NCI-H2029 (cell line): ENCODE data around the gene RAPGEF6.
"Not testable (repeated sequence)": the region's sequence is repeated elsewhere in the genome, so short reads cannot be mapped to it uniquely, and the experiment has no call there.

ENCODE experiments used
- DNase-seq: peaks from one replicate; lab custom pipeline; 2025; lab: John Stamatoyannopoulos, UW

Gene RAPGEF6

GRCh38 chr5:131495536-131496399, 139.3 kb downstream of the RAPGEF6 start:
- DNase-seq, result no peak

GRCh38 chr5:131491749-131492148, 143.3 kb downstream of the RAPGEF6 start:
- no peak for DNase-seq

- DNase-seq, result no peak
Measured at GRCh38 chr5:131488463-131488862, 146.6 kb downstream of the RAPGEF6 start.

GRCh38 chr5:131487371-131487770, 147.7 kb downstream of the RAPGEF6 start:
- not testable (repeated sequence) for DNase-seq

- DNase-seq, result no peak
Measured at GRCh38 chr5:131482617-131483016, 152.4 kb downstream of the RAPGEF6 start.

- DNase-seq, result no peak
Measured at GRCh38 chr5:131481569-131481968, 153.5 kb downstream of the RAPGEF6 start.

- no peak for DNase-seq
Measured at GRCh38 chr5:131475541-131475941, 159.5 kb downstream of the RAPGEF6 start.

- no peak for DNase-seq
Measured at GRCh38 chr5:131473731-131474130, 161.3 kb downstream of the RAPGEF6 start.

- DNase-seq, result no peak
Measured at GRCh38 chr5:131466171-131466766, 168.8 kb downstream of the RAPGEF6 start.

- no peak for DNase-seq
Measured at GRCh38 chr5:131463656-131464055, 171.4 kb downstream of the RAPGEF6 start.

- DNase-seq, result no peak
Measured at GRCh38 chr5:131462454-131462853, 172.6 kb downstream of the RAPGEF6 start.

- no peak for DNase-seq
Measured at GRCh38 chr5:131461742-131462141, 173.3 kb downstream of the RAPGEF6 start.

- DNase-seq, result peak; percentile 8
Measured at GRCh38 chr5:131460867-131461572, 174.0 kb downstream of the RAPGEF6 start.

- no peak for DNase-seq
Measured at GRCh38 chr5:131460133-131460532, 174.9 kb downstream of the RAPGEF6 start.

GRCh38 chr5:131459216-131459615, 175.8 kb downstream of the RAPGEF6 start:
- DNase-seq, result no peak

GRCh38 chr5:131457193-131457592, 177.8 kb downstream of the RAPGEF6 start:
- no peak for DNase-seq

- DNase-seq, result no peak
Measured at GRCh38 chr5:131450941-131451340, 184.1 kb downstream of the RAPGEF6 start.

GRCh38 chr5:131441184-131441583, 193.8 kb downstream of the RAPGEF6 start:
- no peak for DNase-seq

- DNase-seq, result no peak
Measured at GRCh38 chr5:131436081-131436480, 198.9 kb downstream of the RAPGEF6 start.

- DNase-seq, result no peak
Measured at GRCh38 chr5:131433109-131433508, 201.9 kb downstream of the RAPGEF6 start.

GRCh38 chr5:131431794-131432193, 203.2 kb downstream of the RAPGEF6 start:
- DNase-seq, result no peak

- DNase-seq, result no peak
Measured at GRCh38 chr5:131430794-131431193, 204.2 kb downstream of the RAPGEF6 start.

- DNase-seq, result no peak
Measured at GRCh38 chr5:131426011-131426410, 209.0 kb downstream of the RAPGEF6 start.
